GM21619 (cell line): ENCODE data around the gene CUBN.

ENCODE experiments used
- ATAC-seq: cut with Tn5 transposase; IDR thresholded peaks from one replicate; pipeline ENCODE4 v1.9.1; 2021; ENCODE audit not compliant: unreplicated experiment

The CUBN gene

GRCh38 chr10:16960551-16960950 is 169.1 kb downstream of the CUBN start:
- no peak for ATAC-seq

- ATAC-seq, result no peak
Observed at GRCh38 chr10:16957038-16957437, 172.6 kb downstream of the CUBN start.

- no peak for ATAC-seq
Observed at GRCh38 chr10:16954280-16955030, 175.2 kb downstream of the CUBN start.

- ATAC-seq, result no peak
Observed at GRCh38 chr10:16953270-16953669, 176.3 kb downstream of the CUBN start.

GRCh38 chr10:16952610-16953009 is 177.0 kb downstream of the CUBN start:
- no peak for ATAC-seq

- no peak for ATAC-seq
Observed at GRCh38 chr10:16952080-16952479, 177.5 kb downstream of the CUBN start.

GRCh38 chr10:16950656-16951601 is 178.7 kb downstream of the CUBN start:
- ATAC-seq, result no peak

- ATAC-seq, result no peak
Observed at GRCh38 chr10:16949816-16950215, 179.8 kb downstream of the CUBN start.

- no peak for ATAC-seq
Observed at GRCh38 chr10:16948361-16948760, 181.2 kb downstream of the CUBN start.

GRCh38 chr10:16947069-16947468 is 182.5 kb downstream of the CUBN start:
- ATAC-seq, result no peak

- no peak for ATAC-seq
Observed at GRCh38 chr10:16945593-16945992, 184.0 kb downstream of the CUBN start.

- no peak for ATAC-seq
Observed at GRCh38 chr10:16944986-16945385, 184.6 kb downstream of the CUBN start.

- ATAC-seq, result no peak
Observed at GRCh38 chr10:16944402-16944801, 185.2 kb downstream of the CUBN start.

- ATAC-seq, result no peak
Observed at GRCh38 chr10:16943295-16944285, 186.0 kb downstream of the CUBN start.

- ATAC-seq, result no peak
Observed at GRCh38 chr10:16942381-16943078, 187.1 kb downstream of the CUBN start.

- no peak for ATAC-seq
Observed at GRCh38 chr10:16941870-16942269, 187.7 kb downstream of the CUBN start.

GRCh38 chr10:16941067-16941466 is 188.5 kb downstream of the CUBN start:
- no peak for ATAC-seq

GRCh38 chr10:16938952-16939351 is 190.7 kb downstream of the CUBN start:
- ATAC-seq, result no peak

GRCh38 chr10:16934461-16934860 is 195.2 kb downstream of the CUBN start:
- no peak for ATAC-seq

- no peak for ATAC-seq
Observed at GRCh38 chr10:16933783-16934182, 195.8 kb downstream of the CUBN start.
